ENCODE measurements around the gene JMJD1C. TPM values are rescaled to one million over a fixed set of nuclear protein-coding genes. Genes with fewer than 3 reads are reported as not detected.
A peak's percentile ranks its signal among the peaks of the same experiment; 100 is the strongest.

JMJD1C gene
- total RNA-seq, 1 experiment from 2014 or later: 31.5 TPM

DNA sequence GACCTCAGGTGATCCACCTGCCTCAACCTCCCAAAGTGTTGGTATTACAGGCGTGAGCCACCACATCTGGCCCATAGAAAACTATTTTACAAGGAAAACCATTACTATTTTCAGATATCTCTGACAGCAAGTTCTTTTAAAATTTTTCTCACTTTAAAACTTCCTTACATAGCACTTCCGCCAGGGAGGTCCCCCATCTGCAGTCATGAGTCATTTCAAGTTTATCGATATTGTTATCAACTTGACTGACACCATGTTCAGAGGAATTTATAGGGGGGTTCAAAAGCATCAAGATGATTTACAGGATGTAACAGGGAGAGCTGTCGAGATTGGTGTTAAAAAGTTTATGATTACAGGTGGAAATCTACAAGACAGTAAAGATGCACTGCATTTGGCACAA is 243.8 kb downstream of the JMJD1C start:
- no peak for DNase-seq (ENCODE audit: low spot score)

DNA sequence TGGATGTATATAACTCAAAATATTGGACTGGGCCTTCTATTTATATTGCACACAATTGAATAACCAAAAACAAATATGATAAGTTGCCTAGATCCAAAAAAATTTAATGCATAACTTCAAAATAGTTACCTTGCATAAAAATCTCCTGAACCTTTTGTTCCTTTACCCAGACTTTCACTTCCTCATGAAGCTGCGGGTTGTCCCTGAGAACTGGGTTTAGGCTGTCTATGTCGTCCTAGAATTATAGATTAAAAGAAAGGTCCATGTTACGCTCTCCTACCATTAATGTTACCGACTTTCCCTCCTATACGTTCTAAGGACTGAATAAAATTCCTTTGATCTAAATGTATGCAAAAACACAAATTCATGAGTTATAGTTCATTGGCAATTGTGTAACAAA is 246.0 kb downstream of the JMJD1C start:
- DNase-seq (ENCODE audit: low spot score): no peak

DNA sequence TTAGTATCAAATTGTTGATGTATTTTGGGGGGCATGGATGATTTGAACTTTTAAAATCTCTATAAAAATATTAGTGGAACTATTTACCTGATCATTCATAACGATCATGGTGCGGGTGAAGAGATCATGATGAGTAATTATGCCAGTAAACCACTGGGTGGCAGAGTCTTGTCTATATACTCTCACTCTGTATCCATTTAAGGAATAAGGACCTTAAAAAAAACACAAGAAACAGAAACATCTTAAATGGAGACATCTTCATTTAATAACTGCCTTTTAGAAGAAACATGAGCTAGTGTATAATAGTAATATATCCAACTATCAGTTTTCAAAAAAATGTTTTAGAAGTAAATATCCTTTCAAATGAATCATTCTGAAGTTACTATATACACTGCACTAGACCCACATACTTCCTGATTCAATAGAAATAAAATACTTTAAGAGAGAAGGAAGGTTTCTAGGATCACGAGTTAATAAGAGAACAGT is 248.6 kb downstream of the JMJD1C start:
- peak; percentile 53 for DNase-seq (ENCODE audit: low spot score)

DNA sequence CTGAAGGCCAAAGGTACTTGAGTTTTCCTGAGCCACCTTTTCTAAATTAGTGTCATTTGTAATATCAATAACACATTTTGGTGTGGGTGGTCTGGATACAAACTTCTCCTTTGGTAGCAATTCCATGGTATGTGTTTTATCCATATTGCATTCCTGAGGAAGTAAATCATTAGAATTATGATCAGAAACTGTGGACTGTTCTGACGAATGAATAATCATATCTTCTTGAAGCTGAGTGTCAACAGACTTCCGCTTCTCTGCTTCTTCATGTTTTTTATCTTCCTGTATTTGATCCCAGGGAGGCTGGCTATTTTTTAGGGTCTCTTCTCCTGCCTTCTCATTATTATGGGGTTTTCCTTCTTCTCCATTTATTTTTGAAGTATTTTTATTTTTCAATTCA is 251.2 kb downstream of the JMJD1C start:
- no peak for DNase-seq (ENCODE audit: low spot score)

DNA sequence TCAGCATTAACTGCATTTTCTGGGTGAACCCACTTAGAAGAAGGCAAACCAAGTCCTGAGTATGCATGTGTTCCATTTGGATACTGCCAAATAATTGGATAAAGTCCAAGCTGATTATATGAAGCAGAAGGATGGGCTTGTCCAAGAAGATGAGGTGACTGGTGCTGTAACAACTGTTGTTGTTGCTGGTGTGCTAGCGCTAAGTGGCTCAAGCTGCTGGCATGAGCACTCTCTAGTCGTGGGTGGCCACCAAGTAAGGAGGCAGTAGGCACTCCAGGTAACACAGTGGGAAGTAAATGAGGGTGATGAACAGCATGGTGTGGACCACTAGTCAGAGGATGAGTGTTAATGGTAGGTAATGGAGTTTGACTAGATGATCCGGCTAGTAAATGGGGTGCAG is 252.3 kb downstream of the JMJD1C start:
- DNase-seq (ENCODE audit: low spot score): no peak

DNA sequence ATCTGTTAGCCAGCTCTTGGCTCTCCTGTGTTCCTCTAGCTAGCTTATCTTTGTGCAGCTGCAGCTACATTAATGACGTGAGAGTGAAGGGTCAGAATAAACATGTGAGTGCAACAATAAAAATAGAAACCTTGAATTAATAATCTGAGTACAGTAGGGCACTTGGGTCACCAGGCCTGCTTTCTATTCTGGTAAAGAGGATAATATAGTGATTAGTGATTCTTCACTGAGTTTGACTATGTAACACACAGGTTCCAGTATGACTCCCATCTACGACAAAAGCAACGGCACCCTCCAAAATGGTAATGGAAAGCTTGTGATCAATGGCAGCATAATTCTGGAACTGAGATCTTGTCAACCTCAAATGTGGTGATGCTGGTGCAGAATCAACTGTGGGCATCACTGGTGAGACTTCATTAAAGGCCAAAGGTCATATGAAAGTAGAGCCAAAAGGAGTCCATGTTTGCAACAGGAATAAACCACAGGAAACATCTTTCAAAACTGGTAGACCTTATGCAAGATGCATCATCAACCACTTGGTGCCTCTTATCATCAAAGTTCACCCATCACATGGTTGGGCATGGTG is 255.1 kb downstream of the JMJD1C start:
- DNase-seq (ENCODE audit: low spot score): no peak

DNA sequence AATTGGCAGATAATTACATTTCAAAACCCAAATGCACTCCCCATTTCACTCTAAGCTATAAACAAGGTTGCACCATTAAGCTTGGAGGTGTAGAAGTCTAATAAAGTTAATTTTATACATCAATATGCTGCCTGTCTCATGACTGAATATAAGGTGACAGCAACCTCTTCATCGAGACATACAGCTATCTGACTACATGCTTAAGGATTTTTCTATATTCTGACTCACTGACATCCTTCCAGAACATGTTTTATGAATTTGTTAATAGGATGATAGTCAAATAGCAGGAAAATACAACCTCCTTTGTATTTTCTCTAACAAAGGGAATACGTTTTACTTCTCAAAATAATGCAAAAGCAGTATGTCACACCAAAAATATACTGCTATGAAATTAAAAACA is 256.1 kb downstream of the JMJD1C start:
- no peak for DNase-seq (ENCODE audit: low spot score)

DNA sequence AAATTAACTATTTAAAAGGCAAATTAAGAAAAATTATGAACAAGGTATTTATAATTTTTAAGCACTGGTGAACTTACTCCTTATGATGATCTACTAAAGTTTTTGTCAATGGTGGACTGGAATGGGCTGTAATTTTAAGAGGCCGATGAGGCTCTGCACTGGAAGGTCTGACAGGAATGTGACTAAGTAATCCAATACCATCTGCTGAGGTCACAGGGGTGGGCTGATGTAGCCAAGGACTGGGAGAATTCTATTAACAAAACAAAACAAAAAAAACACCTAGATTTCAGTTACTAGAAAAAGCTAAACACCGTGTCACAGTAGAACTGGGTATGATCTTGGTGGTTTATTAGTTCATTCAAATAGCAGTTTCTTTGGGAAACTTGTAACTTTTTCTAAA is 256.8 kb downstream of the JMJD1C start:
- DNase-seq (ENCODE audit: low spot score): no peak

DNA sequence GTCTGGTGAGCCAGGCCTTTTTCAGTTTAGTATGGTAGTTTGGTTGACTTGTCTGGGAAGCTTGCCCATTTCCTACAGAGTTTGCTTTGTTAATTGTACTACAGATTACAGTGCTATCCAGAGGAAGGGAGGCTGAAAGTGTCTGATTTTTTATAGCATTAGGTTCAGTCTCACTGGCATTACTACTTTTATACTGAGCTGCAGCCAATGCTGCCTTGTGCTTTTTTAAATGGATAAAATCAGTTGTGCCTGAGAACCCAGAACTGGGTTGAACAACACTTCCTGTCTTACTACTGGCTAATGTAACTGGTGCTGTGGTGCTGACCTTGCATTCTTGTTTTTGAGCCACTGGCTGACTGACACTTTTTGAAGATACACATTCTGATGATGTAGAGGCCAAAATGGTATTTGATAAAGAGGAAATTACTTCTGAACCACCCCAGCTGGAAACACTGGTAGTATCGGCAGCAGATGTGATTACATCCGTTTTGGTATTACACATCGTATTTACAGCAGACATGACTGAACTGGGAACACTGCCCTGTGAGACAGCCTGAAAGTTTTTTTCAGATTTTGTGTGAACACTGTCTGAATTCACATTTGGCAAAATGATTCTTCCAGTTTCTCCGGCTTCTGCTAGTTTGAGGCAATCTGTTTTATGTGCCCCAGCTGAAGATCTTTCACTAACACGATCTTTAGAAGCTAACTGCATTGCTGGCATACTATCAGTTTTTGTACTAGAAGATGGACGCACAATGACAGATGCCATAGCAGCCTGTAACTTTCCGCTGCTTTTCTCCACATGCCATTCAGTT is 258.6 kb downstream of the JMJD1C start:
- DNase-seq (ENCODE audit: low spot score): no peak

DNA sequence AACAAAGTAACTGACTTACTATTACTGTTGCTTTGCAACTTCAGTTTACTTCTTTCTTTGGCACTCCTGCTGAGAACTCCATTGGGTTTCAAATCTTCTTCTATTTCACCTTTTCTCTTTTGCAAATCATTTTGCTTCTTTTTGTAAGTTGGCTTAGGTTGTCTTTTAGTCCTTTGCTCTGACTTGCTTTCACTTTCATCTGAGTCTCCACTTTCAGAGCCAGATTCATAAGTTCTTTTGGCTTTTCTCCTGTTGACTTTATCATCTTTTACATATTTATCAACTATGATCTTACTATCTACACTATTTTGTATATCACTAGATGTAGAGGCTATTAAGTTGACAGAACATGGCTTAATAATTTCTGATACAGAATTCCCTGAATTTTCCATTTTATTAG is 259.2 kb downstream of the JMJD1C start:
- DNase-seq (ENCODE audit: low spot score): no peak

DNA sequence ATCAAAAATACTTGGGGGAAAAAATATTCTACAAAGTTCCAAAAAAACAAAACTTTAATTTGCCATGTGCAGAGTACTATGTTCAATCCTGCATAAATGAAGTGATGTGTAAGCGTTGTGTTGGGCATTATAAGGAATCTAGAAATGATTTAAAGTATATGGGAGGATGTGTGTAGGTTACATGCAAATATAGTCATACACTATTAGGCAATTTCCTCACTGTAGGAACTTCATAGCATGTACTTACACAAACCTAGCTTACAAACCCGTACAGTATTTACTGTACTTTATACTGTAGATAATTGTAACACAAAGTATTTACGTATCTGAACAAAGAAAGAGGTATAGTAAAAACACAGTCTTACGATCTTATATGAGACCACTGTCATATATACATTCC is 260.4 kb downstream of the JMJD1C start:
- DNase-seq (ENCODE audit: low spot score): no peak

DNA sequence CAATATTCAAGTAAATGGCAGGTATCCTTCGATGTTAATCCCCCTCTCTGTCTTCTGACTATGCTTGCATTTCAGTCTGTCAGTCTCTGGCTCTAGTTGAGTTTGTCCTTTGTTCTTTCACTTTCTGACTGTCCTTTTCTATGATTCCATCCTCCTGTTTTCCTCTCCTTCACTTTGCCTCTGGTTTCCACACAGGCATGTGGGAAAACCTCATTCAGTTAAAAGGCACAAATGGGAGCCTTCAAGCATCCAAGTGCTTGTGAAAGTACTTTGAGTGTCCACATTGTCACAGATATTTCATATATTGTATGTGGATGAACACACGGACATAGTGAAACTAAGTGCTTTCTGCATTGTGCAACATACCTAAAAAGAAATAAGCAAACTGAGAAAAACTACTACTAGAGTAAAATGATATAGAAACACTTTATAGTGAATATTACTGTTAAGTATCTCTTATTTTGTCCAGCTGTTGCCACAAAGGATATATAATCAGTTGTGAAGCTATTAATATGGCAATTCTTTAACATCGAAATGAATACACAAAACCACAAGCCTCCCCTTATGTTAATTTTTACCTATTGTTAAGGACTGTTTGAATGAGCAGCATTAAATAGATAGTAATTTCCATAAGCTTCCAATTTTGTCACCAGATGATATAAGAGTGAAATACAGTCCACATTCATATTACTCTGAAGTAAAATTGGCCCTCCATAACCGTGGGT is 260.9 kb downstream of the JMJD1C start:
- DNase-seq (ENCODE audit: low spot score): no peak

DNA sequence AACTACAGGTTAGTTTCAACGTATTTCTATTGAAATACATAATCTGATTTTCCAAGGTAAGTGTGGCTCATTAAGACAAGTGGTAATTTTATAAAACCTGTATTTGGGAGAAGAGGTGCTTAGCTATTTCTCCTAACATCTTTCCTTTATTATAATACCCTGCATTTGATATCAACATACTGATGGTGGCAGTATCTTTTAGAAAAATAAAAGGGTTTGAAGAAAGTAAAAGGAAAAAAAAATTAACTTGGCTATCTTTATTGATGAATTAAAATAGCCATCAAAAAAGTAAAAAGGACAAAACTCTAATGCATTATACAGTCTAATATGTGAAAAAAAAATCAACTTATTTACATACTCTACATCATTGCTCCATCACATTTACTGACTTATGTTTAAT is 264.7 kb downstream of the JMJD1C start:
- DNase-seq (ENCODE audit: low spot score): no peak

DNA sequence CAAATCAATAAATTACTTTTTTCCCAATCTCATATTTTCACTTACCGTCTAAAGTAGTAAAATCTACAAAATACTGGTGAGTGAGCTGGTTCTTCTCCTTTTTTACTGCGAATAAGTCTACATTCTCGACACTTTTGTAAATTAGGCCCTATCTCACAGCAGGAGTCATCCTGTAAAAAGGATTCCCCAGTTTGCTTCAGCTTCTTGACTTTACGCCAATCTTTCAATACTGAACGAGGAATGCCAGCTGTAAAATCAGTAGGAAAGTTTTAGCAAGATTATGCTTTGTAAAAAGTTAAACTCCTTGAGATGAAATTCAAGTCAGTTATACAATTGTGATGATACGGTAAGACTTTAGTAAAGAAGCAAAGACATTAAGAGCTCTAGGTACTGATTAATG is 265.3 kb downstream of the JMJD1C start:
- no peak for DNase-seq (ENCODE audit: low spot score)

DNA sequence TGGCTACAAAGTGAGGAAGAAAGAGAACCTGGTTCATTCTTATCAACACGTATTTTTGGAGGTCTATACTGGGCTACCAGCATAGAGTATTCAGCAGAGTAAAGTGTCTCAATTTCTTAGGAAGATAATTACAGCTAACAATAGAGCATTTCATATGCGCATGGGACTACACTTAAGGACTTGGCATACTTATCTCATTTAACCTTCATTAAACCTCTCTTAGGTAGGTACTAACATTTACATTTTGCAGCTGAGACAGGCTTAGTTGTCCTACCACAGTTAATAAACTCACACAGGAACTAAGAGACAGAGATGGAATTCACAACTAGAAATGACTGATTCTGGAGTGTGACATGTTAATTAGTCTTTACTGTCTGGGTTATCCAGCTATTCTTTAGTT is 266.1 kb downstream of the JMJD1C start:
- no peak for DNase-seq (ENCODE audit: low spot score)

DNA sequence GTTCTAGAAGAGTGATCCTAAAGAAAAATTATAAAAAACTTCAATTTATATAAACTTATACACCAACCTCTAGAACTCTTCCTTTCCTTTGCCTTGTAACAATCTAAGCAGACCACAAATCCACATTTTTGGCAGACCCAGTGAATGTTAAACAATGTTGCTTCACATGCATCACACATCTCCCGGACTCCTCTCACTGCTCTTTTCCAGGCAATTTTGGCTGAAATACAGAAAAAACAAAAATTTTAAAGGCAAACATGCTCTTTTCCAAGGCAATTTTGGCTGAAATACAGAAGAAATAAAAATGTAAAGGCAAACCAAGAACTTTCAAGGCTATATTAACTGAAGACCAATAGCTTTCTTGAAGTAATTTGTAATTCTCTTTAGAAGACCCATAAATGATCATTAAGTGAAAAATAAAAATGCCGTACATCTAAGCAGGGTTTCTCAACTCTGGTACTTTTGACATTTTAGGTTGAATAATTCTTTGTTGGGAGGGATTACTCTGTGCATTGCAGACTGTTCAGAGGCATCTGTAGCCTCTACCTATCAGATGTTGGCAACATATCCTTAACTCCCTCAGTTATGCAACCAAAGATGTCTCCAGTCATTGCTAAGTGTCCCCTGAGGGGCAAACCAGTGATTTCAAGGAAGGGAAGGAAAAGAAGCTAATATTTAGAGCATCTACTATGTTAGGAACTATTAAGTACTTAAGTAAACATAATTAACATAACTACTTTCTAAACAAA is 268.3 kb downstream of the JMJD1C start:
- no peak for DNase-seq (ENCODE audit: low spot score)

DNA sequence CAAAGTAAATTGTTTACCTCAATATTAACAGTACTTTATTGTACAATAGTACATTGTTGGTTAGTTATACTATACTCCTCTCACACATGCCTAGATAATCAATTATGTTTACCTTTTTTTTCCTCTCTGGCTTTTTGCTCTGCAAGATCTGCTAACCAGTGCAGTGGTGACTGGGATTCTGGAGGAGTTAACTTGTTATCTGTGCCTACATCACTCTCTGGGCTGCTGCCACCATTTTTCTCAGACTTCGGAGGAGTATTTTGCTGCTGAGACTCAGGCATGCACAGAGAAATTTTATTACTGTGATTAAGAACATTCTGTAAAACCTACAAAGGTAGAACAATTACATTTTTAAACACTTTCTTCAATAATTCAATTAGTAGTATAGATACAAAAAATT is 273.0 kb downstream of the JMJD1C start:
- no peak for DNase-seq (ENCODE audit: low spot score)

DNA sequence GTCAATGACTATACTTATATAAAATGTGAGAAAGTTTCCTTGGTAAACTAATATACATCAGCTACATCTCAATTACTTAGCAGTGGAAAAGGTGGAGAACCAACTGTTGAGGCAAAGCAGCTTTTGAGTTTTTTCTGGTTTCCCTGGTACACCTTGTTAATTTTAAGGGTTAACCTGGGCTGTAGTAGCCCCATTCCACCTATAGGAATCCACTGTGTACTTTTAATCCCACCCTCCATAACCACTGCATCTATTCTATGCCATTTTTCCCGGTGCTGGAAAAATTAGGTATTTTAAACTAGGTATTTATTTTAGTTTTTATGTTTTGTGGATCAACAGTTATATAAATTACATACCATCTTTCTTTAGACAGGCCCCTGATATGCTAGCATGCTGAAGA is 290.2 kb downstream of the JMJD1C start:
- no peak for DNase-seq (ENCODE audit: low spot score)

DNA sequence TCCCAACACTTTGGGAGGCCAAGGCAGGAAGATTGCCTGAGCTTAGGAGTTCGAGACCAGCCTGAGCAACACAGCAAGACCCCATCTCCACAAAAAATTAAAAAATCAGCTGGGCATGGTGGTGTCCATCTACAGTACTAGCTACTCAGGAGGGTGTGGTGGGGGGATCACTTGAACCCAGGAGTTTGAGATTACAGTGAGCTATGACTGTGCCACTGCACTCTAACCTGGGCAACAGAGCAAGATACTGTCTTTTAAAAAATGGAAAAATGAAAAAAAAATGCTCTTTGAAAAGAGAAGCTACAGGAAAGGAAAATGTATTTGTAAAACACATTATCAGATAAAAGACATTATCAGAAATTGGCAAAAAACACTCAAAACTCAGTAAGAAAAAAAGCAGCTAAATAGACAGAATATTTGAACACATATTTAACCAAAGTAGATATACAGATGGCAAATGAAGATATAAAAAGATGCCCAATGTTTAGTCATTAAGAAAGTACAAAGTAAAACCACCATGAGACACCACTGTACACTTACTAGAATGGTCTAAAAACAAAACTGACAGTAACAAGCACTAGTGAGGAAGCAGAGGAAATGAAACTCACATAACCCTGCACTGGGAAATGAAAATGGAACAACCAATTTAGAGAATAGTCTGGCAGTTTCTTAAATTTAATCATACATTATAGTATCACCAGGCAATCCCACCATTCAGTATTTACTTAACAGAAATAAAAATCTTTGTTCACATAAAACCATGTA is 292.1 kb downstream of the JMJD1C start:
- DNase-seq (ENCODE audit: low spot score): no peak

DNA sequence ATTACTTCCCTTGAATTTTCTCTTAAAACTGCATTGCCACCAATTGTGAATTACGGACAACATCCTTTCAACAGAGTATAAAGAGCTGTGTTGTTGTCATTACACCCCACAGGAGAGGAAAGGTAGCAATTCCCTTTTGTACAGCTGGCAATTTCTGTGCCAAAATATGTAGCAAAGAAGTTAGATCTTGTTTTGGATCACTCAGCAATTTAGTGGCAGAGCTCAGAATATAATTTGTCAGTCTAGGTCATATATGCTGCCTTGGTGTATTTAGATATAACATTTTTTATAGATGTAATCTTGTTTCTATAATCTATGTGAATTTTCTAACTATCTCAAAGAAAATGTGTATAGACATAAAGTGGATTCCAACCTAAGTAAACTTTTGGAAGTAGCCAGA is 293.9 kb downstream of the JMJD1C start:
- DNase-seq (ENCODE audit: low spot score): no peak

DNA sequence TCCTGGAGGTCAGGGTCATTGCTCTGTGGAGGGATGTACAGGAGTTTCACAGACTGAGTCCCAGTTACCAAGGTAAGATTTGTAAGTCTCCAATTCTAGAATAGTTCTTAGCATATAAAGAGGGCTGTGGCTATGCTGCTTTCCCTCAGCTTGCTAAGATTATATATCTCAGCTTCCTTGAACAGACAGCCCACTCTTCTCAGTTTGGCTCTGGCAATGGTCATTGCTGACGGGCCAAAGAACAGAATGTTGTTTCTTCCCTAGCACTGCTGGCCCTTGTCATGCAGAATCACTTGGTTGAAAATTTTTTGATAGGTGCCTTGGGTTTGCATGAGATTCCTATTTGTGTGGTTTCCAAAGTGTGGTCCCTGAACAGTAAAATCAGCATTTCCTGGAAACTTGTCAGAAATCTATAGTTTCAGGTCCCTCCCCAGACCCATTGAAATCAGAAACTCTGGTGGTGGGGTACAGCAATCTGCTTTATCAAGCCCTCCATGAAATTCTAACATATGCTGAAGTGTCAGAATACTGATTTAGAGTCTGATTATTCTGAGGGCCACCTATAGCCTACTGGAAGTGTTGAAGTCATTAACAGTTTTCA is 294.4 kb downstream of the JMJD1C start:
- DNase-seq (ENCODE audit: low spot score): no peak
